DMS114 treated with DMSO at 0.1 percent for 48 hours (cell line): ENCODE results near the gene ZNF236.
"Not testable (repeated sequence)": the region's sequence is repeated elsewhere in the genome, so short reads cannot be mapped to it uniquely, and the experiment has no call there.

Experiments used
- DNase-seq: peaks from one replicate; lab custom pipeline; 2025; ENCODE audit not compliant: unreplicated experiment; lab: John Stamatoyannopoulos, UW

The ZNF236 gene

GRCh38 chr18:76985156-76985950 is 163.0 kb downstream of the ZNF236 start:
- DNase-seq, result no peak

GRCh38 chr18:76985951-76986236 is 163.5 kb downstream of the ZNF236 start:
- DNase-seq, result no peak

GRCh38 chr18:76986406-76986805 is 164.0 kb downstream of the ZNF236 start:
- DNase-seq, result no peak

DNA sequence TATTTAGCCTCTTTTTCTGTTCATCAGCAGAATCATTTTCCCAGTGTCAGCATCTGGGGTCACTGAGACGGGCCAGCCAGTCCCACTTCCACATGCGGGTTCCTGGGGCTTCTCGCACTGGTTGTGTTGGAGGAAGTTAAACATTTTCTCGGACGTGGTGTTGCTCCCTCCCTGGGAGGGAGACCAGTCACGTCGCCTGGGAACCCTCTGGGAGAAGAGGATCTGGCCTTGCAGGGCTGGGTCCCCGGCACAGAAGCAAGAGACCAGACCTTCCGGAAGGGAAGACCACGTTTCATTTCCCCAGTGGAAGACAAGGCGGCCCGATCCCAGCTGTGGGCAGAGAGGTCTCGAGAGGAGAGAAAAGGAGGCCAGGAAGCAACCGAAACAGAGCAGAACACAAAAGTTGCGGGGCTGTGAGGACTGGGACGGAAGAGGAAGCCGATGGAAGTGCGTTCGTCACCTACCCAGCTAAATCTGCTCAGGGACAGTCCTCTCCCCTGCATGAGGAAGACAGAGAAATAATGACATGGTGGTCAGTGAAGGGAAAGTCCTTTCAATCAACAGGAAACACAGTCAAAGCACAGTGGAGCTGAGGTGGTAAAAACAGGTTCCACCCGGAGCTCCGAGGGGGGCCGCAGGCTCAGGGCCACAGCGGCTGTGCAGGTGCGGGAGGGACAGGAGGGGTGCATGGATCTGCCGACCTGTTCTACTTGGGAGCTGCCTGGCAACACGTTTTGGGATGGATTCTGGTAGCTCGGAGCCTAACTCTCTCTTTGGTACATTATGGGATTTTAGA is 165.9 kb downstream of the ZNF236 start:
- no peak for DNase-seq

DNA sequence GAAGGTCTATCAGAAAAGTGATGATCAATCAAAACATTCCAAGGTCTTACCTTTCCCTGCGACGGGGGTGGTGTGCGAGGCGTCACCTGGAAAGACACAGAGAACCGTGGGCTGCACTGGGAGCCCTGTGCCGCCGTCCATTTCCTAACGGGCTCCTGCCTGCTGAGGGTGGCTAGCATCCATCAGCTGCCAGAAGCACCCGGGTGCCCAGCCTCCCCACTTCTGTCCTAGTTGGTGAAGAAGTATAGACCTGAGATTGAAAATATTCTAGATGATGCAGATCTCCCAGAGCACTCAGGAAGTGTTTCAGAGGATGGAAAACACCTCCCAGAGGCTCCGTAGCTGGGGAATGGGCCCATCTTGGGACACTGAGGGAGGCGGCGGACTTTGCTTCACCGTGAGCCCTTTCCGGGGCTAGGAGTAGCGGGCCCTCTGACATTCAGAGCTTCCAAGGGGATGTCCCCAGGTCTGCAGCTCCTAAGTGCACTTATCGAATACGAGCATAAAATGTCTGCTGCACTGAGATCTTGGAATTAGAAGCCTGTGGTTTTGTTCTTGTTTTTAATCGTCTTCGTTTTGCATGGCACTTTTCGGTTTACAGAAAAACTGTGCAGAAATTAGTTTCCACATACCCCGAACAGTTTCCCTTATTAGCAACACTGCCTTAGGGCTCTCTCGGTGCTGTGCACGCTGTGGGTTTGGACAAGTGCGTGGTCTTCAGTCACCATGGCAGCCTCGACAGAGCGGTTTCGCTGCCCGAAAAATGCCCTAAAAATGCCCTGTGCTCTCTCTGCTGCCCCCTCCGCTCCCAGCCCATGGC is 166.7 kb downstream of the ZNF236 start:
- DNase-seq, result no peak

GRCh38 chr18:76989647-76990190 is 167.4 kb downstream of the ZNF236 start:
- no peak for DNase-seq

DNA sequence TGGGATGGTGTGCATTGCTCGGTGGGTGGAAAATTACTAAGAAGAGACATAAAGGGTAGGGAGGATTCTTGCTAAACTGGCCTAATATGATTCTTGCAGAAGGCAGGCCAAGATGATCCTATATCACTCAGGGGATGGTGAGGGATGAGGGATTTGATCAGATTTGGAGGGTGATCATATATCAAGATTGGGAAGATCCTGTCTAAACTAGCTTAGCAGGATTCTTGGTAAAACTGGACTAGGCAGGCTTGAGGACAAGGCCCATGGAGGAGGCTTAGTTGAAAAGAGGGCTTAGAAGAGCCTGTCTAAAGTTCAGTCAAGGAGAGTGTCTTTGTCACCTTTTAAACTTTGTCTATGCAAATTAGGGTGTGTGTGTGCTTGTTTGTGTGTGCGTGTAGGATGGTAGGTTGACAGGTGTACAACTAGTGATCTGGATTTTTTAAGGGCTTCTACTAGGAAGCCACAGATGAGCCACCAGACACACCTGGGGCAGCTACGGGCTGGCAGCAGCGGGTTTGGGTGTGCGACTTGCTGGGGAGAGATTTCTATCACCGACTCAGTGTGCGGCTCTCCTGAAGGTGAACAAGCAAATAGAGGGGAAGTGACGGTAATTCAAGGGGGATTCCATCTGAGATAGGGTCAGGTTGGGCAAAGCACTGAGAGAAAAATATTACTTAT is 168.1 kb downstream of the ZNF236 start:
- not testable (repeated sequence) for DNase-seq

GRCh38 chr18:76991021-76991688 is 168.8 kb downstream of the ZNF236 start:
- no peak for DNase-seq

DNA sequence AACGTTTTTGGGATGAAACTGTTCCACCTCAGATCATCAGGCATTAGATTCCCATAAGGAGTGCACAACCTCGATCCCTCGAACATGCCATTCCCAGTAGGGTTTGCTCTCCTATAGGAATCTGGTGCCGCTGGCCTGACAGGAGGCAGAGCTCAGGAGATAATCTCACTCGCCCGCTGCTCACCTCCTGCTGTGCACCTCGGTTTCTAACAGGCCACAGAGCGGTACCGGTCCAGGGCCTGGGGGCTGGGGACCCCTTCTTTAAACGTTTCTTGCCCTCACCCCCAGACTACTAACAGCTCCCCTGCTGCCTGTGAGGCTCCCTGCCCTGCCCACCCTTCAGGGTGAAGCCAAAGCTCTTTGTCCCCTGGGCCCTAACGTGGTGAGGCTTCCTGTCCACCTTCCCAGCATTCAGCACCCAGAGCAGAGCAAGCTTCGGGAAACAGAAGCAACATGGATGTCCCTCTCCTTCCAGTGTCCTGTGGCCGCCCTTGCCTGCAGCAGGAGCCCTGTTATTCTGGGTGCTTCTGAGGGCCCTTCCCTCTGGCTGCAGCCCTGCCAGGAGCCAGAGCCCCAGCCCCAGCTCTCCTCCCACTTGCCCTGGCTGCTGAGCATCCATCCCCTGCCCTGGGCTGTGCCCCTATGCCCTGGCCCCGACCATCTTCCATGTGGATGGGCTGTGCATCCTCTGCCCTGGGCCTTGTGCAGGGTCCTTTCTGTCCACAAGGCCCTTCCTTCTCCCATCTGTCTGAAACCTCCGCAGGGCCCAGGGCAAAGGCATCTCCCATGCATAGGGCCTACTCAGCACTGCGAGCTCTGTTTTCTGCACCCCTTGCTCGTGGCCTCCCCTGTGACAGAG is 170.1 kb downstream of the ZNF236 start:
- no peak for DNase-seq

GRCh38 chr18:76993085-76993382 is 170.7 kb downstream of the ZNF236 start:
- no peak for DNase-seq

DNA sequence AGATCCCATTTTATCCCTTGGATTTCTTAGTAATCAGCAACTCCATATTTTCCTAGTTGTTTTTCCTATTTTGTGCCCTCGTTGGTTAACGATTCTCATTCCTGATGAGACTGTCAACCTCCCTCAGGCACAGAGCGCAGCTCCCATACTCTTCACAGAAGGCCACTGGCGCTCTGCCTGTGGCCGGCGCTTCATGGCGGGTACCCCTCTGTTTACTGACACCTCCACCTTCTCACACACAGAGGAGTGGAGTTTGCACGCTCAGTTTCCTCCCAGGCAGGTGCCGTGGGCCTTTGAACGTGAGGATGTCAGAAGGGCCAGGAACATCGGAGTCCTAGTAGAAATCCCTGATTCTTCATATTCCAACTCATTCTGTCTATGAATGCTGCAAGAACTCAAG is 171.2 kb downstream of the ZNF236 start:
- DNase-seq, result no peak

GRCh38 chr18:76994086-76994654 is 171.8 kb downstream of the ZNF236 start:
- no peak for DNase-seq

DNA sequence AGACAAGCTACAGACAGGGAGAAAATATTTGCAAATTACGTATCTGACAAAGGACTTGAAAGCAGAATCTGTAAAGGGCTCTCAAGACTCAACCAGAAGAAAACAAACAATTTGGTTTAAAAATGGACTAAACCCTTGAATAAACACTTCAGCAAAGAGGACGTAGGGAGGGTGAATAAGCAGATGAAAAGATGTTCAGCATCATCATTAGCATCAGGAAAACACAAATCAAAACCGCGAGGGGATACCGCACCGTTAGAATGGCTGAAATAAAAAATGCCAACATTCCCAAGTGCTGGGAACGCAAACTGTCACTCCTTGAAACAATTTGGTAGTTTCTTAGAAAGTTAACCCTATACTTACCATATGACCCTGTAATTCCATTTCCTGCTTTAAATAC is 173.5 kb downstream of the ZNF236 start:
- no peak for DNase-seq

GRCh38 chr18:76996429-76996828 is 174.1 kb downstream of the ZNF236 start:
- no peak for DNase-seq

DNA sequence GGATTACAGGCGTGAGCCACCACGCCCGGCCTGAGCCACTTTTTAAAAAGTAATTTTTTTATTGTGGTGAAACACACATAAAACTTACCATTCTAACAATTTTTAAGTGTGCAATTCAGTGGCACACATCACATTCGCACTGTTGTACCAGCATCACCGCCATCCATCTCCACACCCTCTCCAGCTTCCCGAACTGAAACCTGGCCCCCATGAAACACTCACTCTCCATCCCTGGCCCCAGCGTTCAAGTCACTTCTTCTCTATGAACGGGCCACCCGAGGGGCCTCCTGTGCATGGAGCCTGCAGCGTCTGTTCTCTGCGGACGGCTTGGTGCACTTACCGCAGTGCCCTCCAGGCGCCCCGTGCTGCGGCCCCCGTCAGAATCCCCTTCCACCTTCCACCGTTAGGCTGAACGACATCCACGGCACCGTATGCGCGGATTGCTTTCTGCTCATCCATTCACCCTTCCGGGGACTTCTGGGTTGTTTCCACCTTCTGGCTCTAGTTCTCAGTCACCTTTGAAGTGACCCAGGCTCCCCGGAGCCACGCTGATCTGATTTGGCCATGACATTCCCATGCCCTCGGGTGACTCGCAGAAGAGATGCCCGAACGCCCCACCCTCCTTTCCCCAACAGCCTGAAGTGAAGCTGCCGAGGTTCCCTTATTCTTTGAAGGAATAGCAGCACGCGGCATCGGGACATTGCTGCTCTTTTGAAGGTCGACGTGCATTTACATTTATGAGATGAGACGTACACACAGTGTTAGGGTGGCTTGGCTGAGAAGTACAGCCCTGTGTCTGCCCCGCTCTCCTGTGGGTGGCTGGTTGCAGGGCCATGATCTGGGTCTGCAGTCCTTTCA is 175.8 kb downstream of the ZNF236 start:
- no peak for DNase-seq

DNA sequence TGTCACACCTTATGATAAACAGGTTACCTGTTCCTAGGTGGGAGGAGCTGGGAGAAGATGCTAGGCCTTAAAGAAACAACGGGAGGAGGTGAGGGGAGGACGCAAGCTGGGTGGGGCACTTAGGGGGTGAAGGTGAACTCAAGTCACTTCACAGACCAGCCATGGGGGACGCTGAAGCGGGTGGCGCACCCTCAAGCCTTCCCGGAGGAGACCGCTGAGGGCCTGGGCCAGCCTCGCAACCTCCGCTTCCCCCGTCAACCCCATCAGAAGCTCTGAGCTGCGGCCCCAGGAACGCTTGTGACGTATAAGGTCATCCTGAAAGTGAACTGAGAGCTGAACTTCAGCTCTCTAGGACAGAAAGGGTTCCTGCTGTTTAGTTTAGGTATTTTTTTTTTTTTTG is 176.7 kb downstream of the ZNF236 start:
- DNase-seq, result no peak

DNA sequence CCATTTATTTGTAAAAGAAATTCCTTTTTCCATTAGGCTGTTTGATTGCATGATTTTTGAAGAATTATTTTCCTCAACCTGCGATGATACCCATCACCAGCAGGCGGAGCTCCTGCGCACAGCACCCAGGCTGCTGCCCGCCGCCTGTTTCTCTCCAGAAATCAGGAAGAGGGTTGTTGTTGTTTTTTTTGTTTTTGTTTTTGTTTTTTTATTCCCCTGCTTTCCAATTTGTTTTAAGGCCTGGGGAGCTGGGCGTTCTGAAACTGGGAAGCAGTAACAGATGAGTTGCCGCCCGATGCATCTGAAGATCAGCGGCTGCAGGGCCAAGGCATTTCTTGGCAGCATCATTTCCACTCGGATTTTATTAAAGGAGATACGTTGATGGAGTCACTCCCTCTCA is 178.2 kb downstream of the ZNF236 start:
- peak; percentile 1 for DNase-seq

- DNase-seq, result no peak
Observed at GRCh38 chr18:77001041-77001440, 178.7 kb downstream of the ZNF236 start.
